HepG2 (cell line): ENCODE data around the gene PRDX6. TPM values are rescaled to one million over a fixed set of nuclear protein-coding genes. Genes with fewer than 3 reads are reported as not detected.

ENCODE experiments used
- ATAC-seq: fragments of 200-7000 bp; cut with Tn5 transposase; 3 replicates; pipeline ENCODE4 v1.9.1; 2020; ENCODE audit warnings: mild to moderate bottlenecking, moderate library complexity
- BruUV-seq: library from RNA; stranded (reverse); fragments of 400-500 nt; replicated peaks from 2 replicates; lab custom pipeline; 2021; lab: Mats Ljungman, UMichigan
- CTCF ChIA-PET: fragments of 300-600 bp; formaldehyde crosslinking; extraction: SDS; loops from one replicate; lab custom pipeline; 2021; ENCODE audit warnings: low total read pairs, inconsistent platforms, low intra/inter-chr PET ratio; lab: Yijun Ruan, JAX
- POLR2A ChIA-PET: fragments of 350-600 bp; sonication (Branson Sonifier 250); formaldehyde crosslinking; loops from one replicate; lab custom pipeline; 2020; ENCODE audit warnings: antibody characterized with exemption, inconsistent platforms; lab: Yijun Ruan, JAX
- DNase-seq: peaks from one replicate; pipeline ENCODE4 v3.0.0-alpha.2; 2015; ENCODE audit warnings: low spot score
- FAIRE-seq: peaks from 3 replicates; lab custom pipeline; 2011; peaks lifted over from hg19 to GRCh38; lab: Jason Lieb, UNC
- H2AFZ ChIP-seq: one replicate; pipeline ENCODE4 v1.6.1; 2011; ENCODE audit warnings: low read length, inconsistent platforms
- H3K27ac ChIP-seq: fragments of 300-600 bp; 3 replicates; pipeline ENCODE4 v1.8.0; 2011; ENCODE audit warnings: mixed run types, mild to moderate bottlenecking, mixed read lengths, low read length, inconsistent platforms; ENCODE audit not compliant: insufficient read depth; ENCODE audit errors: extremely low read length
- H3K27me3 ChIP-seq, 2 experiments: fragments of 200-600 bp in 1 of 2; 2 replicates in 1 of 2; 3 replicates in 1 of 2; pipeline versions ENCODE4 v1.6.0 to v1.8.0; 2011; ENCODE audit warnings: low read length in 2 of 2, mild to moderate bottlenecking in 2 of 2, moderate library complexity in 2 of 2, inconsistent platforms in 1 of 2; ENCODE audit not compliant: insufficient read depth in 2 of 2, control insufficient read depth in 1 of 2
- H3K36me3 ChIP-seq, 2 experiments: fragments of 200-600 bp in 1 of 2; replicated peaks in 1 of 2; 2 replicates in 1 of 2; 3 replicates in 1 of 2; pipeline versions ENCODE4 v1.5.1 to v1.8.0; 2011; ENCODE audit warnings: low read length in 2 of 2, inconsistent platforms in 1 of 2; ENCODE audit not compliant: insufficient read depth in 2 of 2, control insufficient read depth in 1 of 2
- H3K4me1 ChIP-seq: 2 replicates; pipeline ENCODE4 v1.5.1; 2012; ENCODE audit warnings: low read length, inconsistent platforms; ENCODE audit not compliant: insufficient read depth
- H3K4me2 ChIP-seq: 2 replicates; pipeline ENCODE4 v1.6.0; 2011; ENCODE audit warnings: low read depth, low read length, inconsistent platforms
- H3K4me3 ChIP-seq, 3 experiments: fragments of 200-600 bp in 1 of 3; sonication (generic), shearing (Covaris generic) in 1 of 3; replicated peaks in 1 of 3; 2 replicates each; pipeline ENCODE4 v1.5.1; 2011 to 2016; ENCODE audit warnings: low read length in 3 of 3, inconsistent platforms in 2 of 3, low read depth in 2 of 3, mild to moderate bottlenecking in 2 of 3, control low read depth in 1 of 3, mixed read lengths in 1 of 3; ENCODE audit not compliant: insufficient read depth in 1 of 3
- H3K79me2 ChIP-seq: one replicate; pipeline ENCODE4 v1.6.1; 2011; ENCODE audit warnings: low read length, inconsistent platforms; ENCODE audit not compliant: insufficient read depth
- H3K9ac ChIP-seq: 2 replicates; pipeline ENCODE4 v1.6.0; 2011; ENCODE audit warnings: mild to moderate bottlenecking, low read depth, low read length, inconsistent platforms; ENCODE audit not compliant: insufficient read depth
- H3K9me3 ChIP-seq: 2 replicates; pipeline ENCODE4 v1.5.1; 2012; ENCODE audit warnings: mild to moderate bottlenecking, low read length
- H4K20me1 ChIP-seq: 2 replicates; pipeline ENCODE4 v1.6.0; 2011; ENCODE audit warnings: inconsistent platforms, mild to moderate bottlenecking, low read length, moderate library complexity; ENCODE audit not compliant: insufficient read depth
- BRCA1 ChIP-seq: sonication (generic); formaldehyde crosslinking; IDR thresholded peaks from 2 replicates; pipeline ENCODE4 v1.4.0; 2020; ENCODE audit warnings: missing genetic modification reagents
- DNMT1 ChIP-seq: sonication (generic); formaldehyde crosslinking; IDR thresholded peaks from 2 replicates; pipeline ENCODE4 v1.5.1; 2020; ENCODE audit warnings: mild to moderate bottlenecking, missing genetic modification reagents
- EZH2 ChIP-seq: conservative IDR thresholded peaks from 2 replicates; pipeline ENCODE4 v1.6.1; 2012; ENCODE audit warnings: mild to moderate bottlenecking, low read depth, low read length, moderate library complexity
- HNRNPLL ChIP-seq: fragments of 200-400 bp; formaldehyde crosslinking; IDR thresholded peaks from 2 replicates; pipeline ENCODE4 v1.6.1; 2017; ENCODE audit warnings: mild to moderate bottlenecking, low read depth, low read length; ENCODE audit not compliant: poor library complexity, severe bottlenecking
- MBD4 ChIP-seq: IDR thresholded peaks from 2 replicates; pipeline ENCODE4 v1.6.1; 2012; ENCODE audit warnings: low read length, inconsistent platforms, borderline replicate concordance
- NFKB2 ChIP-seq: sonication (generic); formaldehyde crosslinking; IDR thresholded peaks from 2 replicates; pipeline ENCODE4 v1.4.0; 2020; ENCODE audit warnings: missing genetic modification reagents, borderline replicate concordance
- PLRG1 ChIP-seq: fragments of 450-650 bp; conservative IDR thresholded peaks from 2 replicates; pipeline ENCODE4 v1.6.1; 2016
- PLSCR1 ChIP-seq: sonication (generic); formaldehyde crosslinking; IDR thresholded peaks from 2 replicates; pipeline ENCODE4 v1.5.0; 2020; ENCODE audit warnings: missing genetic modification reagents, mild to moderate bottlenecking, borderline replicate concordance
- PREB ChIP-seq: sonication (generic); formaldehyde crosslinking; IDR thresholded peaks from 2 replicates; pipeline ENCODE4 v1.4.0; 2020; ENCODE audit warnings: missing genetic modification reagents
- RBAK ChIP-seq: sonication (generic); formaldehyde crosslinking; IDR thresholded peaks from 2 replicates; pipeline ENCODE4 v1.5.1; 2020; ENCODE audit warnings: mild to moderate bottlenecking, missing genetic modification reagents
- XRCC5 ChIP-seq: fragments of 200-400 bp; formaldehyde crosslinking; optimal IDR thresholded peaks from 2 replicates; pipeline ENCODE3; 2017; ENCODE audit warnings: mild to moderate bottlenecking, low read length
- ZBTB4 ChIP-seq: sonication (generic); formaldehyde crosslinking; IDR thresholded peaks from 2 replicates; pipeline ENCODE4 v1.4.0; 2020; ENCODE audit warnings: missing genetic modification reagents, mild to moderate bottlenecking, borderline replicate concordance
- ZNF333 ChIP-seq: sonication (generic); formaldehyde crosslinking; IDR thresholded peaks from 2 replicates; pipeline ENCODE4 v1.4.0; 2020; ENCODE audit warnings: mild to moderate bottlenecking, missing genetic modification reagents, borderline replicate concordance
- WGBS: methylation state at CpG from one replicate; pipeline ENCODE4 v1.1.6; 2017; ENCODE audit warnings: low lambda C conversion rate; 5-methylcytosine and 5-hydroxymethylcytosine counted together
- in situ Hi-C: cut with HindIII; loops from 2 replicates; pipeline ENCODE4 v1.10.0; 2017; ENCODE audit warnings: low pct_unique_long_range_greater_than_20kb; ENCODE audit not compliant: extremely low pct_ligation_motif_present
- intact Hi-C: fragments of 100-400 bp; cut with micrococcal nuclease; formaldehyde crosslinking; loops from one replicate; pipeline ENCODE4 v1.10.0; 2022; ENCODE audit not compliant: unreplicated experiment
- polyA plus RNA-seq, 8 experiments: library from polyadenylated mRNA; depleted of rRNA in 3 of 8; stranded (reverse) in 7 of 8; unstranded in 1 of 8; fragments of >200 nt; fragmentation: Illumina TruSeq in 4 of 8; extraction: Trizol in 4 of 8; gene quantifications; 2 replicates each; pipeline versions ENCODE4 v1.2.1 to v1.2.3, GENCODE V29; 2011 to 2016; ENCODE audit warnings: low read depth in 4 of 8, missing spikeins in 1 of 8, mixed read lengths in 1 of 8; ENCODE audit not compliant: insufficient read depth in 1 of 8
- total RNA-seq, 5 experiments: library from RNA; depleted of rRNA; stranded (reverse); fragments of >200 nt; fragmentation: Illumina TruSeq; extraction: Trizol; gene quantifications; 2 replicates each; pipeline ENCODE4 v1.2.3, GENCODE V29; 2016; ENCODE audit warnings: low read depth in 1 of 5
- TF ChIP-seq, protein P1 (sequence below): sonication (generic); formaldehyde crosslinking; IDR thresholded peaks from 2 replicates; pipeline ENCODE4 v1.5.1; 2020; ENCODE audit warnings: missing genetic modification reagents, mild to moderate bottlenecking, borderline replicate concordance

Gene PRDX6
- total and polyA plus RNA-seq, 2 of the 13 experiments (the other 11 are each of a cell fraction or from before 2014, with no cell fraction given) = 224 to 309 TPM

DNA sequence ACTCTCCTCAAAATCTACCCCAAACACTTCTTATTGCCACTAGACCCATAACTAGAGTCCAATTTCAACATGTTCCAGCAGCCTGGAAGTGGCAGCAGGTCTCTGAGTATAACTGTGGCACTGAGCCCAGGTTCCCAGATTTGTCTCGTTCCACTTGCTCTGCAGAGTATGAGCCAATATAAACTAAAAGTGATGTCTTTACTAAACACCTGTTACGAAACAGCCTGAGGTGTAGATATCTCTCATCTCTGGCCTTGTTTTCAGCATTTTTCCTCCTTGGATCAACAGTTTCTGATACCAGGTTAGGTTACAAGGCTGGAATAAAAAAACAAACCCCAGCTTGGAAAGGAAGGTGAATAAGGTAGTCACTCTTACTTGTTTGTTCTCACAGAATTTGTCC, 25.2 kb upstream of the PRDX6 start:
- in situ Hi-C loops (no loop called here), intact Hi-C loops (no loop called here)
- ATAC-seq (no peak), FAIRE-seq (no peak), DNase-seq (no peak)
- Histone ChIP-seq H3K27ac (no peak overlapping the region), H3K4me3 (no peak overlapping the region), H3K36me3 (no peaks in the 10 kb centered on the region), H4K20me1 (no peaks in the 10 kb centered on the region), H3K9ac (no peak overlapping the region), H3K79me2 (no peaks in the 10 kb centered on the region), H2AFZ (no peak overlapping the region), H3K9me3 (no peaks in the 10 kb centered on the region), H3K4me1 (no peaks in the 10 kb centered on the region), H3K27me3 (no peaks in the 10 kb centered on the region; a peak in 1 of 5 replicates), H3K4me2 (no peak overlapping the region)
- 81% methylated on average over 2 of the region's 2 CpGs for WGBS
- ChIA-PET CTCF (no interaction called here), POLR2A (interaction anchor here (1.1 to 1.6 kb wide), 2 partner anchors 21 to 25 kb away, joined by 5 read pairs; partner anchors contain the start of gene PRDX6)
- BruUV-seq = no TSS peak
- TF ChIP-seq XRCC5 = no peak
- TF ChIP-seq ZNF333 = no peak
- TF ChIP-seq HNRNPLL = no peak
- TF ChIP-seq MBD4 = no peak
- TF ChIP-seq PLSCR1 (CRISPR knock-in tag) = no peak
- TF ChIP-seq PLRG1 = no peak
- TF ChIP-seq PREB = no peak
- no peak for TF ChIP-seq RBAK (CRISPR knock-in tag)
- no peak for TF ChIP-seq ZBTB4 (CRISPR knock-in tag)
- TF ChIP-seq NFKB2 (CRISPR knock-in tag) = no peak
- no peak for TF ChIP-seq DNMT1 (CRISPR knock-in tag)
- TF ChIP-seq EZH2 = no peak
- TF ChIP-seq, protein P1, sequence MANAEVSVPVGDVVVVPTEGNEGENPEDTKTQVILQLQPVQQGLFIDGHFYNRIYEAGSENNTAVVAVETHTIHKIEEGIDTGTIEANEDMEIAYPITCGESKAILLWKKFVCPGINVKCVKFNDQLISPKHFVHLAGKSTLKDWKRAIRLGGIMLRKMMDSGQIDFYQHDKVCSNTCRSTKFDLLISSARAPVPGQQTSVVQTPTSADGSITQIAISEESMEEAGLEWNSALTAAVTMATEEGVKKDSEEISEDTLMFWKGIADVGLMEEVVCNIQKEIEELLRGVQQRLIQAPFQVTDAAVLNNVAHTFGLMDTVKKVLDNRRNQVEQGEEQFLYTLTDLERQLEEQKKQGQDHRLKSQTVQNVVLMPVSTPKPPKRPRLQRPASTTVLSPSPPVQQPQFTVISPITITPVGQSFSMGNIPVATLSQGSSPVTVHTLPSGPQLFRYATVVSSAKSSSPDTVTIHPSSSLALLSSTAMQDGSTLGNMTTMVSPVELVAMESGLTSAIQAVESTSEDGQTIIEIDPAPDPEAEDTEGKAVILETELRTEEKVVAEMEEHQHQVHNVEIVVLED = no peak
- no peak for TF ChIP-seq BRCA1 (CRISPR knock-in tag)
